Measurements from ENCODE around the gene PTGIR.

PTGIR gene

DNA sequence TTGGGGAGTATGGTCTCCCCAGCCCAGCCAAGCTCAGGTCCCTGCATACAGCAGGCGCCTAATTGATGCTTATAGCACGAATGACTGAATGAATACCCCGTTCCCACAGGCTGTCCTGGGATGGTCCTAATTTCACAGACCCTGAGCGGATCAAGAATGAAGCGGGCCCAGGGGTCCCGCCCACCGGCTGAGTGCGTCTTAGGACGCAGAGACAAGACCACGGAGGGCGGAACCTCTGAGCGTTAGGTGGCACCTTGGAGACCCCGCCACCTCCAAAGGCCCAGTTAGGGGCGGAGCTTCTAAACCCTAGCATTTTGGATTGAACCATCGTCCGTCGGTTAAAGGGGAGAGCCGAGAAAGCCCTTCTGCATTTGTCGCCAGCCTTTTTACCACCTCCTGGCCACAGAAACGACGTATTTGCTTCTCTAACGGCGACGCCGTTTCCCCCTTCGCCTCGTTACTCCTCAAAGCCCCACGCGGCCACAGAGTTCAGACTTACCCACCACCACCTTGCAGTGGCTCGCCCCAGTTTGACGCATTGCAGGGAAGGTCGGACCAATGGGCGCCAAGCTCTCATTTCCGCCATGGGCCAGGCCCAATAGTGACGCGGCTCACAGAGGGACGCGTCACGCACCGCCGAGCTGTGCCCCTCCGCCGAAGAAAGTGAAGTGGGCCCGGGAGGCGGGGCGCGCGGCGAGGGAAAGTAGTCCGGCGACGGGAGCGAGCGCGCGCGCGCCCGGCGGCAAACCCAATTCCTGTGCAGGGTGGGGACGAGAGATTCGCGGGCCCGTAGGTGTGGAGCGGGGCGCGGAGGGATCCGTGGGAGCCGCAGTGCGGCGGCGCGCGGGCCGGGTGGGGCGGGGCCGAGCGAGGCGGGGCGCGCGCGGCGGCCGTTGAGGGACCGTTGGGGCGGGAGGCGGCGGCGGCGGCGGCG, 24.2 kb downstream of the PTGIR start:
- TF ChIP-seq CTCF (IDR thresholded peaks at IDR 0.05), result no peak

DNA sequence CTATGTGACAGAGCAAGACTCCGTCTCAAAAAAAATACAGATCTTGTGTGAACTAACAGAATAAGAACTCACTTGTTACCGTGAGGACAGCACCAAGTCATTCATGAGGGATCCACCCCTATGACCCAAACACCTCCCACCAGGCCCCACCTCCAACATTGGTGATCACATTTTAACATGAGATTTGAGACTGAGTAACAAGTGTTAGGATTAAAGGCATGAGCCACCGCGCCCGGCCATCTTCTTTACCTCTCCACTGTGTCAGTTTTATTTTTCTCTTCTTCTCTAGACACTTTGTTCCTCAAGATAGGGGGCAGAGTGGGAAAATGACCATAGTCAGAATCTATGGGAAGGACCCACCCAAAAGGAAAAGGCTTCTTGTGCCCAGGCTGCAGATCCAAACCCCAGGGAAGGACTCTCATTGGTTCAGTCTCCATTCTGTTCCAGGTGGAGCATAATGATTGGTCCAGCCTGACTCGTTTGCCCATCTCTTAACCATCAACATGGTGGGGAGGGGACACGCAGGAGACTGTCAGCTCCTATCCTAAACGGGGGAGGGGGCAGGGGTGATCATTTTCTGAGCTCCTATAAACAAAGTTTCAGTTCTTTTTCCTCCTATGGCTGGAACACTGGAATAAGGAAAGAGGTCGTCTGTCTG, 25.0 kb downstream of the PTGIR start:
- no peak for TF ChIP-seq CTCF (IDR thresholded peaks at IDR 0.05)

GRCh38 chr19:46598372-46598917, 26.4 kb downstream of the PTGIR start:
- no peak for TF ChIP-seq CTCF (IDR thresholded peaks at IDR 0.05)

DNA sequence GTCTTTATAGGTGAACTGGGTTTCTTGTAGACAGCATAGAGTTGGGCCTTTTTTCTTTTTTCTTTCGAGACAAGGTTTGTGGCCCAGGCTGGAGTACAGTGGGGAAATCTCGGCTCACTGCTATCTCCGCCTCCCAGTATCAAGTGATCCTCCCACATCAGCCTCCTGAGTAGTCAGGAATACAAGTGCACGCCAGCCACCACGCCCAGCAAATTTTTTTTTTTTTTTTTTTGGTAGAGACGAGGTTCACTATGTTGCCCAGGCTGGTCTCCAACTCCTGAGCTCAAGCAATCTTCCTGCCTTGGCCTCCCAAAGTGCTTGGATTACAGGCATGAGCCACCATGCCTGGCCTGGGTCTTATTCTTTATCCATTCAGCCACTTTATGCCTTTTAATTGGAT, 28.9 kb downstream of the PTGIR start:
- TF ChIP-seq CTCF (IDR thresholded peaks at IDR 0.05), result no peak

DNA sequence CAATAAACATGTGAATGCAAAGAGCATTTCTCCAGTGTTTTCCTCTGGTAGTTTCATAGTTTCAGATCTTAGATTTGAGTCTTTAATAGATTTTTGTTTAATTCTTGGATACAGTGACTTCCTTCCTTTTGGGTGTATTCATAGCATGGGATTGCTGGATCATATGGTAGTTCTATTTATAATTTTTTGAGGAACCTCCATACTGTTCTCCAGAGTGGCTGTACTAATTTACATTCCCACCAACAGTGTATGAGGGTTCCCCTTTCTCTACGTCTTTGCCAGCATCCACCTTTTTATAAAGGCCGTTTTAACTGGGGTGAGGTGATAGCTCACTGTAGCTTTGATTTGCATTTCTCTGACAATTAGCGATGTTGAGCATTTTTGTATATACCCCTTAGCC, 33.0 kb downstream of the PTGIR start:
- no peak for TF ChIP-seq CTCF (IDR thresholded peaks at IDR 0.05)

GRCh38 chr19:46591254-46591653, 33.6 kb downstream of the PTGIR start:
- no peak for TF ChIP-seq CTCF (IDR thresholded peaks at IDR 0.05)

DNA sequence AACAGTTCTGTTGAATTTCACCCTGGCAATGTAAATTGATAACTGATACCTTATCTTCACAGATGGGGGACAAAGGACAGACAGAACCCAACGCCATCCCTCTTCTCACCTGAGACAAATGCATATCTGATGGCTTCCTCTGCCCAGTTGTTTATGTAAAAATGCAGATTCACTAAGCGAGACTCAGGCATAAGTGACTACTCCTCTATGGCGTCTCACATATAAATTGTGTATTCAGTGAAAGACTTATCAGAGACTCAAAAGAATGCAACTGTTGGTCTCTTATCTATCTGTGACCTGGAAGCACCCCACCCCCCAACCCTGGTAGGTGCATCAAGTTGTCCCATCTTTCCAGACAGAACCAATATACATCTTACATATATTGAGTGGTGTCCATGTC, 37.0 kb downstream of the PTGIR start:
- no peak for TF ChIP-seq CTCF (IDR thresholded peaks at IDR 0.05)

Measured in LNCAP (cell line).